Endothelial cell of umbilical vein (primary cell): ENCODE results near the gene ALDH1A3.

Experiments used
- CTCF ChIP-seq, 2 donors: IDR thresholded peaks; 1 replicate in 1 of 2; 2 replicates in 1 of 2; pipeline ENCODE4 v1.5.1; 2011; ENCODE audit warnings: low read length in 2 of 2, mild to moderate bottlenecking in 2 of 2, moderate library complexity in 2 of 2, control low read depth in 1 of 2, inconsistent platforms in 1 of 2, low read depth in 1 of 2; ENCODE audit not compliant: insufficient read depth in 1 of 2; ENCODE audit errors: extremely low read depth in 1 of 2
- EZH2 ChIP-seq: IDR thresholded peaks from 2 replicates; pipeline ENCODE4 v1.6.1; 2012; ENCODE audit warnings: borderline replicate concordance, low read depth, mild to moderate bottlenecking, moderate library complexity, low read length, inconsistent platforms; ENCODE audit not compliant: severe bottlenecking
- FOS ChIP-seq: IDR thresholded peaks from 2 replicates; pipeline ENCODE4 v1.6.1; 2011; ENCODE audit warnings: mild to moderate bottlenecking, low read length, moderate library complexity, borderline replicate concordance; ENCODE audit not compliant: insufficient read depth
- MAX ChIP-seq: IDR thresholded peaks from 2 replicates; pipeline ENCODE4 v1.6.1; 2011; ENCODE audit not compliant: insufficient read depth, insufficient read length
- MYC ChIP-seq: IDR thresholded peaks from one replicate; pipeline ENCODE4 v1.6.1; 2011; ENCODE audit warnings: mild to moderate bottlenecking, low read depth, low read length
- POLR2A ChIP-seq: IDR thresholded peaks from 2 replicates; pipeline ENCODE4 v1.6.1; 2012; ENCODE audit warnings: low read depth, mild to moderate bottlenecking, control low read depth, low read length
- POLR2AphosphoS5 ChIP-seq: IDR thresholded peaks from 2 replicates; pipeline ENCODE4 v1.6.1; 2012; ENCODE audit warnings: low read depth, mild to moderate bottlenecking, control low read depth, low read length, moderate library complexity; ENCODE audit not compliant: insufficient read depth

- no peak for TF ChIP-seq CTCF (IDR thresholded peaks at IDR 0.05; ENCODE audit: extremely low read depth in 1 of 2, insufficient read depth in 1 of 2, low read depth in 1 of 2, low read length in 2 of 2)
- TF ChIP-seq EZH2: no peak
- no peak for TF ChIP-seq POLR2AphosphoS5
- no peak for TF ChIP-seq MAX
- TF ChIP-seq POLR2A: no peak
- TF ChIP-seq MYC: no peak
- TF ChIP-seq FOS: no peak
Measured at GRCh38 chr15:100937171-100937570, 57.5 kb downstream of the ALDH1A3 start.
